HG03108 (cell line): ENCODE measurements around the gene RBM20.

Source experiments
- ATAC-seq: cut with Tn5 transposase; IDR thresholded peaks from one replicate; pipeline ENCODE4 v1.9.1; 2021; ENCODE audit warnings: moderate library complexity; ENCODE audit not compliant: unreplicated experiment

RBM20 gene

DNA sequence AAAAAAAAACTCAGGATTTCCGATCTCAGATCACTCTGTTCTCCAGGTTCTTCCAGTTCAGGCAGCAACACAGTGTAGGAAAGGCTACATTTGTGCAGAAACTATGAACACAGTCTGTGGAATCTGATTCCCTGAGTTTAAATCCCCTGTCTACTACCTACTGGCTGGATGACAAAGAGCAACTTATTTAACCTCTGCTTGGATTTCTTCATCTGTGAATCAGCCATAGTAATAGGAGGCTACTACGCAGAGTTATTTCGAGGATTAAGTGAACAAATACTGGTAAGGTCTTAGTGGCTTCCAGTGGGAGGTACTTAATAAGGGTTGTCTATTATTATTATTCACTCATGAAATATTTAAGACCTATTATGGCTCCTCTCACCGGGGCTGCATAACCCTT, 183.3 kb downstream of the RBM20 start:
- ATAC-seq = no peak

- ATAC-seq = no peak
Measured at GRCh38 chr10:110827875-110828274, 183.7 kb downstream of the RBM20 start.

- no peak for ATAC-seq
Measured at GRCh38 chr10:110828525-110828924, 184.4 kb downstream of the RBM20 start.

DNA sequence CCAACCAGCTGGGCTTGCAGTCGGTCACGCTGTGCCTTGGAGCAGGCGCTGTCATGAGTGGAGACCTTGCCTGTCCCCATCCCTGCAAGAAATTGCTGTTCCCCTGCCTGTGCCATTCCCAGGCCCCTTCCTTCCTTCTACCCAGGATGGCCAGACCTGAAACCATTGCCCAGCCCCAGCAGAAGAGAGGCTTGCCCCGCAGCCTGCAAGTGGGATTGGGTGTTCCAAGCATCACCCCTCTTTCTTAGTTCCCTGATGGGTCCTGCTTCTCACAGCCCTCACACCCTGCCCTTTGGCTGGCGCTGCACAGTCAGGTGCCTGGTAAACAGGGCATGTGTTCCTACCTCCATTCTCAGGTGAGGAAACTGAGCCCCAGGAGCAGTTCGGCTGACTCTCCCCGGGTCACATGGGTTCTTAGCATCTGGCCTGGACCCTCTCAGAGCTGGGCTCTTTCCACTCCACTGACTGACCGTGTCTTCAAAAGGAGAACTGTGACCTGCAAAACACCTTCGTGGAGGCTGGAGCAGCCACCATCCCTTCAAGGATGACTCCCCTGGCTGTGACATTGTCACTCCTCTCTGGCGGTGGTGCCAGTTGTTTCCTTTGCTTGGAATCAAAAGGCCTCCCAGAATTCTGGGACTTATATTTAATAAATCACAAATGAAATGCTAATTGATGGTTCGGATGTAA, 185.7 kb downstream of the RBM20 start:
- no peak for ATAC-seq

DNA sequence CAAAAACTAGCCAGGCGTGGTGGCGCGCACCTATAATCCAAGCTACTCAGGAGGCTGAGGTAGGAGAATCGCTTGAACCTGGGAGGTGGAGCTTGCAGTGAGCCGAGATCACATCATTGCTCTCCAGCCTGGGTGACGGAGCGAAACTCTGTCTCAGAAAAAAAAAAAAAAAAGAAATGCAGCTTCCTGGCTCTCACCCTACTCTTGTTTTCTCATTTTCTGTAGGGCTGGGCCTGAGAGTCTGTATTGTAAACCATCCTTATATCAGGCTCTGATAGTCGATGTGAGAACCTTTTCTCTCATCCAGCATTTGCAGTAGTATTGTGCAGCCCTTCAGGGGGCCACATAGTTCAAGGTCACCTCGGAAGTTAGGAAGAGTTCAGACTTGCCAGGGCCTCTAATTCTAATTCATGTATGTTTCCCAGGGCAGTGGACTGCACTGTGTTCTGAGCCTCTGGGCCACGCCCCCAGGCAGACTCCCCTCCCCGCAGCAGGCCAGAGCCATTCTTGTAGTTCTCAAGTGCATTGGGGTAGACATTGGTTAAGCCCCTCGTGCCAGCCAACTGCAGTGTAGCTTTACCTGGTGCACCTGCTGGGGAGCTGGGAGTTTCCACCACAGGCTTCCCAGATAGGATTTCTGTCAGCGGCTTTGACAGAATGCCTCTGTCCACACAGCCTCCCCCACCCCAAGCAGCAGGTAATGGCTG, 189.3 kb downstream of the RBM20 start:
- ATAC-seq = no peak

GRCh38 chr10:110833941-110834628, 189.9 kb downstream of the RBM20 start:
- no peak for ATAC-seq

DNA sequence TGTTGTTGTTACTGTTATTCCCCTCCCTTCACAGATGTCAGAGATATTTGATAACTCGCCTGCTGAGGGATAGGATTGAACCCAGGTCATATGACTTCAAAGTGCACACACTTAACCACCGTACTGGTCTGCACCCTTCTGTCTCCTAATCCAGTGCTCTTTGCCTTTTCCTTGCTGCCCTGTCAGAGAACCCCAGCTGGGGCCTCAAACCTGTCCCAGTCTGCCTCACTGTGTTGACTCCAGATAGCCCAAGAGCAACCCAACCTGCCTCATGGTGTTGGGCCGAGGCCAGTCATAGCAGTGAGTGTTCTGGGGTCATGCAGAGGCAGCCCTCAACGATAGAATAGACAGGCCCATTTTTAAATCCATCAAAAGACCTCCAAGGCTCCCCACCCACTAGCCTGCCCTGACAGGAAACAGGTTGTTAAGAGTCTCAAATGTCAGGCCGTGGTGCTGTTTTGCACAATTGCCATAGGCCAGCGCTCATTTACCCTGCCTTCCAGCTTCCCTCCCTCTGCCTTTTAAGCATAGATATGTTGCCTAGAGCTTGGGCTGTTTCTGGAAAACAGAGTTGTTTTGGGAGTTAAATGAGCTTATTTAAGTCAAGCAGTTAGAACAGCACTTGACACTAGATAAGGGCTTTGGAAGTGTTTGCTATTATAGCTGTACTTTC, 190.6 kb downstream of the RBM20 start:
- ATAC-seq = no peak

GRCh38 chr10:110835841-110836240, 191.7 kb downstream of the RBM20 start:
- no peak for ATAC-seq

DNA sequence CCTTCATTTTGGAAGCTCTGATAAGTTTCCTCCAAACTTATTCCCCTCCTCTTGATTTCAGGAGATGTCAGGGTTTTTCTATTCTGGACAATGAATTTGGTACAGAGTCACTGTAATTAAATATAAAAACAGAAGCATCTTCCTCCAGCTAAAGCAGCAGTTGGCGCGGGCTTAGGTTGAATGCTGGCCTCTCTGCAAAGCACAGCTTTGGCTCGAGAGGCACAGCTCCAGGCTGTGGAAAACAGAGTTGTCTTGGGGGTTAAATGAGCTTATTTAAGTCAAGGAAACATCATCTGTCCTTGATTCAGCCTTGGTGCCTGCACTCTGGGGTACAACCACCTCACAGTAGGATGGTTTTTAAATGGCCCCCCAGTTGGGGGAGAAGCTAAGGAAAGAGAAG, 192.6 kb downstream of the RBM20 start:
- no peak for ATAC-seq

DNA sequence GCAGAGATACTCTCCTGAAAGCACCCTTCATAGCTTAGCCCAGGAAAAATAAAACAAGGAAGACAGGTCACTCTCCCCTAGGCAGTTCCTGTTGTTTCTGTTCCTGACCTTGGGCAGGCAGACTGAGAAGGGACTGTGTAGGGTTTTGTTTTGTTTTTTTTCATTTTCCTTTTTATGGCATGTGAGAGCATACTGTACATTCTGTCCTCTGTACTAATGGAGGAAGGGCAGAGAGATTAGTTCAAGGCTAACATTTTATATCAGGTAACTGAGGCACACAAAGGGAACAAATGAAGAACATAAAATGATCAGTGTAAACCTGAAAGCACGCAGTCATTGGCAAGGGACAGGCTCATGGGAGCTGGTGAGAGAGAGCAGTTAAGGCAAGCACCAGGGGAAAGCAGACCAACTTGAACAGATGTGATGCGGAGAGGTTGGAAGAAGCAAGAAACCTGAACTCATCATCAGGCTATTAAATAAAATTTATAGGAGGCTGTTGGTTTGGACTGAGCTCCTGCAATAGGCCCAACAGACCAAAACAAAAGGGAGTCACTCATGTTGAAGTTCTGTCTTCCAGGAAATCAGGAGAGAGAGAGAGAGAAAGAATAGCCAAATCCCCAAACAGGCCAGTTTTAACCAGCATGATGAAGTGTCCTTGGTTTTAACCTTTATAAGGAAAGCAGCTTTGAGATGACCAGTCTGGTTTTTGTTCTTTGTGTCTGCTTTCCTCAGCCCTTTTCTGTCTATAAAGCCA, 193.5 kb downstream of the RBM20 start:
- ATAC-seq = no peak

GRCh38 chr10:110840225-110840922, 196.2 kb downstream of the RBM20 start:
- ATAC-seq = no peak

- no peak for ATAC-seq
Measured at GRCh38 chr10:110840923-110841428, 196.8 kb downstream of the RBM20 start.

GRCh38 chr10:110841767-110842267, 197.7 kb downstream of the RBM20 start:
- ATAC-seq = peak; percentile 74

GRCh38 chr10:110842326-110842904, 198.3 kb downstream of the RBM20 start:
- no peak for ATAC-seq

- peak; percentile 57 for ATAC-seq
Measured at GRCh38 chr10:110843031-110843430, 198.9 kb downstream of the RBM20 start.

GRCh38 chr10:110843796-110844616, 199.9 kb downstream of the RBM20 start:
- no peak for ATAC-seq

DNA sequence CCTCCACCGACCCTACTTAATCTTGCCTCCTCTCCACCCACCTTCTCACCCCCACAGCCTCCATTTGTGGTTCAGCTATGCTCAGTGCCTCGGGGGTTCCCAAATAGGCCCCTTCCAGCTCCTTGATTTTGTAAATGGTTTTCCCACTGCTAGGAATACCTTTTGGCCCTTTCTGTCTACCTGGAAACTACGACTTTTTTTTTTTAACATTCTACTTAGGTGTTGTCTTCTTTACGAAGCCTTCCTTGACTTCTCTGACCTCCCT, 200.4 kb downstream of the RBM20 start:
- ATAC-seq = no peak

DNA sequence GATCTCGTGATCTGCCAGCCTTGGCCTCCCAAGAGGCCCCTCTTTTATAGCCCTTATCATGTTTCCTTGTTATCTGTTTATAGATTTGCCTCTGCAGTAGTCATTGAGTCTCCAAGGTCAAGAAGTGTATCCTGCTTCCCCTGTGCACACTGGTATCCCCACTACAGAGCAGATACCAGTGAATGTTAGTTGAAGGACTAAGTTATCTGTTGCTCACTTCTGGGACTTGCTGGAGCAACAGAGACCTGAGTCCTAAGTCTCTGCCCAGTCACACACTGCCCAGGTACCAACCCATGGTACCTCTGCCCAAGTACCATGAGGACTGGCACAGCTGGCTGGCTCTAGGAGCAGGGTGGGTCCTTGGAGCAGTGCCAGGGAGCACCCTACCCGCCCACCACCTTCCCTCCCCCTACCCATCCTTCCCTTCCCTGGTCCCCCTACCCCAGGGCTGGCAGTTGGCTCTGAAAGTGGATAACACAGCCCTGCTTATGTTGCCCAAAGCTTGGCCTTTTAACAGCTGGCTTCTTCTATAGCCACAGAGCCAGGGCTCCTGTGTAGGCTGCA, 201.1 kb downstream of the RBM20 start:
- no peak for ATAC-seq
